HG03039 (cell line): ENCODE results near the gene SPECC1L.
"Not testable (repeated sequence)": the region's sequence is repeated elsewhere in the genome, so short reads cannot be mapped to it uniquely, and the experiment has no call there.

Experiments
- ATAC-seq: cut with Tn5 transposase; IDR thresholded peaks from one replicate; pipeline ENCODE4 v1.9.1; 2021; ENCODE audit warnings: mild to moderate bottlenecking, moderate library complexity; ENCODE audit not compliant: unreplicated experiment

SPECC1L gene

DNA sequence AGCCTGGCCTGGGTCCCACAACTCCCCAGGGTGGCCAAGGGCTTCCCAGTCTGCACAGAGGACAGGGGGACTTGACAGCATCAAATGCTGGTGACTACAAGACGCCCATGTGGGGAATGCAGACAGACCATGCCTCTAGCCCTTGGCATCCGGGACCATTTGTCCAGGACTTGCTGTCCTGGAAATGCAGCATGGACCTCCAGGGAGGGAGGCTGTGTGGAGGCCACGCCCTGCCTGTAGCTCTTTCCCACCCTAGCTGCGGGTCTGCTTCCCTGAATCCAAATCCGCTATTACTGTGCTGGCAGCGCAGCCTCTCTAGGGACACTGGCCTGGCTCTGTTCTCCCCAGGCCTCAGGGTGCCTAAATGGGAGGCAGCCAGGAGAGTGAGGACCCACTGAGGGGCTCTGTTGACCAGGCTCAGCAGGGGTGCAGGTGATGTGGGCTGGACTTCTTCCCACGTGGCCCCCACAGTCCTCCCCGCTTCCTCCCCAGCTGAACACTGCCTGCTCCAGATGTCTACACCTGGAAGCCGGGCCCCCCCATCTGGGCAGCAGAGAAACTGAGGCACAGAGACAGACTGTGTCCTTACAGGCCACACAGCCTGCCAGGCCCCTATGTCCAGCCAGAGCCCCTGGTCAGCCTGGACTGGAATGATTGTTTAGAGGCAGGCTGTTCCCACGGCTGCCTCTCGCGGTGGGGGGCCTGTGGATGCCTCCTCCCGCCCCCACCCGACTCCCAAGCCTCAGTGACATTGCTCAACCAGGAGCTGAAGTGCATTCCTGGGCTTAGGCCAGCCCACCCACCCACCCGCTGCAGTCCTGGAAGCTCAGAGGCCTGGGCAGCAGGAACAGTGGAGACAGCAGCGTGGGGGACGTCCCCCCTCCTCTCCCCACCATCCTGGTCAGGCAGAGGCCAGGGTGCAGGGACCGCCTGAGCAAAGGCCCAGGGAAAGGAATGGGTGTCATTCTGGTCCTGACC lies 24.8 kb upstream of the SPECC1L start:
- not testable (repeated sequence) for ATAC-seq

DNA sequence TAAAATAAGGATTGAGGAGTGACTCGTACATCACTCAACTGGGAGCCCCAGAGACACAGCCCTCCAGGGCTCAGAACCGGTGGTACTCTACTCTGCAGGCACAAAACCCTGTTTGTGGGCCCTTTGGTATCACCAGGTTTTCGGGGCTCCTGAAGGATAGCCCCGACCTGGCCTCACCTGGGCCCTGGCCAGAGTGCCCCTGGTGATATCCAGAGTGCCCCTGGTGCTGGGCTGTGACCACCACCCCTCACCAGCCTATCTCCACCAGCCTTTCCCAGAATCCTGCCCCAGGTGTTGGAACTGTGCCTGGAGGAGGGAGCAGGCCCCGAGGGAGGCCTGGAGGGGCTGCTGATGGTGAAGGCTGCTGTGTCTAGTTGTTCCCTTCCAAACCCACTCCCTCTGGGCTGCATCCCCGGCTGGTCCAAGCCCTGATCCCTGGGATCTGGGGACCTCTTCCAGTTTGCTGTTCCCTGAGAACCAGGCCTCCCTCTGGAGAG lies 23.6 kb upstream of the SPECC1L start:
- ATAC-seq: no peak

DNA sequence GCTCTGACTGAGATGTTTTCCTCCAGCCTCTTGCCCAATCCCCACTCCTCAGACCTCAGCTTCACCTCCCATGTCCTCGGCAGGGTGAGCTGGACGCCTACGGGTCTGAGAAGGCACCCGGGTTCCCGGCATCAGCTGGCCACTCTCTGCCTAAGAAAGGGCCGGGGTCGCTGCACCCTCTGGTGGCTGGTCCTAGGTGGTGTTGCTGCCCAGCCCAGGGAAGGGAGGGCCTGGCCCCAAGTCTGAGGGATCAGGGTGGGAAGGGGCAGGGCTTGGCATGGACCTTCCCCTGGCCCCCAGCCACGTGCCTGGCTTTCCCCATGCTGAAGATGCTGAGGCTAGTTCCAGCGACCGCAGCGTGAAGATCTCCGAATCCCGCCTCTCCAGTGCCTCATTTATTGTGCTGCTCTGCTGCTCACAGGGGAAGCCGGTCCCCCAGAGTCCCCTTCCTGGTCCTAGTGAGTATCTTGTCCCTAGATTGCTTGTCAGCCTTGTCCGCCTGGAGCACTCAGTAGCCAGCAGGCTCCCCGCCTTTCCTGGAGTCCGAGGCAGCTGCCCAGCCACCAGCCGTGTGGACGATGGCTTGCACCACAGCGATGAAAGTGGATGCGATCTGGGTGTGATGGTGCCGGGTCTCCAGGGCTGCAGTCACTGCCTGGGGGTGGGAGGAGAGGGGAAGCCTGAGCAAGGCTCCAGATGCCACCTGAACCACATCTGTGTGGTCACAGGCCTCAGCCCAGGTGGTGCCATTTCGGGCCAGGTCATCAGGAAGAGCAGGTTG lies 22.9 kb upstream of the SPECC1L start:
- ATAC-seq: no peak

DNA sequence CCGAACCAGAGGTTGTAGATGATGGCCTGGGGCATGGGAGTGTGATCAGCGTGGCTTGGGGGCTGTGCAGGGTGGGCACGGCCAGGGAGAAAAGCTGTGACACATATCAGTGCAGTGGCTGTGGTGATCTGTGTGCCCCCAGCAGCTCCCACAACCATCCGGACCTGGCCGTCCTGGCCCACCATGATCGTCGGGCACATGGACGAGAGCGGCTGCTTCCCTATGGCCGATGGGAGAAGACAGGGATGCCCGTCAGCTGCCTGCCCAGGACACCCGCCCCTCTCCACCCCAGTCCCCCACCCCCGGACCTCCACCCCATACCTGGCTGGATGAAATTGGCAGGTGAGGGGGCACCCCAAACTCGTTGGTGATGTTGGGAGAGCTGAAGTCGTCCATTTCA lies 22.0 kb upstream of the SPECC1L start:
- not testable (repeated sequence) for ATAC-seq

- not testable (repeated sequence) for ATAC-seq
These were observed 21.2 kb upstream of the SPECC1L start for GRCh38 chr22:24249413-24249812.

GRCh38 chr22:24251286-24251685 lies 19.3 kb upstream of the SPECC1L start:
- ATAC-seq: not testable (repeated sequence)

DNA sequence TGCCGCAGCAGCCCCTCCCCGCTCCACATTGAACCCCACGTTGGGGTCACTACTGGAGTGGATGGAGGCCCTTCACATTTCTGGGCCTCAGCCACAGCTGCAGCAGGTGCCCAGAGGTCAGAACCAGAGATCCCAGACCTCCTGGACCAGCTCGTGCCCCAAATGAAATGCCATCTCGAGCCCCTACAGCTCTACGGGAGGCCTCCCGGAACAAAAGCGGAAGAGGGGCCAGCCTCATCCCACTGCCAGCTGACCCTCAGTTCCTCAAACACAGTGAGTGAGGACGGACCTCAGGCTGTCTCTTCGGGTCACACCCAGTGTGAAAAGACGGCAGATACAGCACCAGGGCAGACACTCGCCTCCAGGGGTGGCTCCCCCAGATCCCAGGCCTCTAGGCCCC lies 17.5 kb upstream of the SPECC1L start:
- not testable (repeated sequence) for ATAC-seq

GRCh38 chr22:24256136-24256535 lies 14.5 kb upstream of the SPECC1L start:
- ATAC-seq: not testable (repeated sequence)

DNA sequence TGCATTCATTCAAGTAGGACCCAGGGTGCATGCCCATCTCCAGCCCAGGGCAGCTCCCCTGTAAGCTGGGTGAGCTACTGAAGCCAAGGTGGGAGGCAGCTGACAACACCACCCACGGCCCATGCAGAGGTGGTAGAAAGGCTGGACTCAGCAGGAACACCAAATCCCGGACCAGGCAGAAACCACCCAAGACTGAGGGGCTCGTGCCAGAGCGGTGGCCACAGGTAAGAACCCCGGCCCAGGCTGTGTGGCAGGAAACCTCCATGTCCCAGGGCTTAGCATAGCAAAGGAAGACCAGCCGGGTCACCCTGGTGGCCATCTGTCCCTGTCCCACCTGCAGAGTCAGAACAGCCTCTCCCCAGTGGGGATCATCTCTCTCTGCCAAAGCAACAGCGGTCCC lies 13.9 kb upstream of the SPECC1L start:
- not testable (repeated sequence) for ATAC-seq

DNA sequence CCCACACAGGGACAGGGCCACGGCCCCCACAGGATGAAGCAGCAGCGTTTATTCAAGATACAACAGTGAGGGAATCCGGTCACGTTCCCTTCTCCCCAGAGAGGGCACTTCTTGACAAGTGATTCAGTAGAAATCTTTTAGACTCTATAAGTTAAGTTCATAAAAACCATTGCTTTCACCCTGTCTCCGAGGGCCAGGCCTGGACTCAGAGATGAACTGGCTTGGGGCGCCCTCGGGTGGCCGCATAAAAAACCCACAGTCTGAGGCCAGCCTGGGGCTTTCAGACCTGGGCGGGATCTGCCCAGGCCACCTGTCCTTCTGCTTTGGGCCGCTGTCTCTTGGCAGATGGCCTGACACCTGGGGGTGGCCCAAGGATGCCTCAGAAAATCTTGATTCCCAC lies 11.2 kb upstream of the SPECC1L start:
- ATAC-seq: not testable (repeated sequence)

DNA sequence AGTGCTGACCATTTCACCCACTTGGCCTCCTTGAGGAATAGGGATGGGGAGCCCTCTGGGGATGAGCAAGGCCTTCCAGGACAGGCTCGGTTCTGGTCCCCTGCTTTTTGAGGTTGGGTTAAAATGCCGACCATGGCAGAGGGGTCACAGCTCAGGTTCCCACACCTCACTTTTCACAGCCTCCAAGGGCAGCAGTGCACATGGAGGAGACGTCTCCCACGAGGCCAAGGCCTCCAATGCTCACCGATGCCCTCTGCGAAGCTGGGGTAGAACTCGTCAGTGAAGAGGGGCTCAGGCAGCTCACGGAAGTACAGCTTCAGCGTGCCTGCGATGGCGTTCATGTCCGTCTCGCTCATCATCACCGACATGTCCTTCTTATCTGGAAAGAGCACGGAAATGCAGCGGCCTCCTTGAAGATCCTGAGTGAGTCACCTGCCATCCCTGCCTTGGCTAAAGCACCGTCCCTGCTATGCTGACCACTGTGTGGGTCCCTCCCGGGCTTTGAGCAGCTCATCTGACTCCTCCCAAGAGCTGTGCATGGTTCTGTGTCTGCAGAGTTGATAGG lies 8.4 kb upstream of the SPECC1L start:
- ATAC-seq: not testable (repeated sequence)

DNA sequence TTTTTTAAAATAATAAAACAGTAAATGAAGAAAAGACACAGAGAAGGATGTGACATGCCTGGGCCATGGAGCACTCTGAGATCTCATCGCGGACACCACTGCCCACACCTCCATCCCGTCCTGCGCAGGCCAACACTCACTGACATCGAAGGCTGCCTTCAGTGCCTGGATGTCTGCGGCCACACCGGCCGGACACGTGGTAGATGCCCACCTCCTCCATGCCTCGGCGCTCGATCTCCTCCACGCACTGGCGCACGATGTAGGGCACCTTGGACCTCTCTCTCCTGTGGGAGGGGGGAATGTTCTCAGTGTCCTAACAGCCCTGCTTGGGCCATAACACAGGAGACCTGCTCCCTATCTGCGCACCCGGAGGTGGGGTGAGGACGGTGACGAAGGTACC lies 7.2 kb upstream of the SPECC1L start:
- not testable (repeated sequence) for ATAC-seq

DNA sequence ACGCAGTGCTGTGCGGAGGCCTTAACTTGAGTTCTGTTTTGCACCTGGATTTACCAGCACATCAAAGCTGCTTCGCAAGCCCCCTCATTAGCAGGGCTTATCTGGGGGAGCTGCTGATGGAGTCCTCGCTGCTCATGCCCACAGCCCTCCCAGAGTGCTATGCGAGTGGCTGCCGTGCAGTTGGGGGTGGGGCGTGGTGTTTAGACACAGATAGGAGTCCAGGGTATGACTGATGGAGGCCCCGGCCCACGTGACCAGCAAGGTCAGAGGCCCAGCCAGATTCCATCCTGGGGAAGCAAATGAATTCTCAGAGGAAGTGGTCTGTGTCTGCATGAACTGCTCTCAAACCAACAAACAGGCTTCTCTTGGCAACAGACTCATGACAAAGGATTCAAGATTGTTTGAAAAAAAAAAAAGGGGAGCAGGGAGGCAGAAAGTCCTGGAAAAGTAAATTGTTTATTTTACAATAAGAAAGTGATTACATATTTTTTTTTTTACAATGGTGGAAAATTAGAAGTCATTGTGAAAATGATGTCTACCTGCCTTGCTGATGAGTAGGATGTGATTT lies 6.2 kb upstream of the SPECC1L start:
- ATAC-seq: not testable (repeated sequence)

GRCh38 chr22:24265734-24266133 lies 4.9 kb upstream of the SPECC1L start:
- no peak for ATAC-seq

DNA sequence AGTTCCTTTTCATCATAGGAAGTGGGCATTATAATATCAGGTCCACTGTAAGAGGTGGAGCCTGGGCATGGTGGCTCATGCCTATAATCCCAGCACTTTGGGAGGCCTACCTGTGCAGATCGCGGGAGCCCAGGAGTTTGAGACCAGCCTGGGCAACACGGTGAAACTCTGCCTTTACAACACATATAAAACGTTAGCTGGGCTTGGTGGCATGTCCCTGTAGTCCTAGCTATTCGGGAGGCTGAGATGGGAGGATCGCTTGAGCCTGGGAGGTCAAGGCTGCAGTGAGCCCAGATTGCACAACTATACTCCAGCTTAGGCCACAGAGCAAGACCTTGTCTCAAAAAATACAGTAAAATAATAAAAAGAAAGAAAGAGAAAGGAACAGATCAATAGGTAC lies 4.1 kb upstream of the SPECC1L start:
- ATAC-seq: not testable (repeated sequence)

GRCh38 chr22:24271386-24271854 lies 789 bp downstream of the SPECC1L start:
- ATAC-seq: no peak

- not testable (repeated sequence) for ATAC-seq
These were observed 2.4 kb downstream of the SPECC1L start for GRCh38 chr22:24273031-24273430.

DNA sequence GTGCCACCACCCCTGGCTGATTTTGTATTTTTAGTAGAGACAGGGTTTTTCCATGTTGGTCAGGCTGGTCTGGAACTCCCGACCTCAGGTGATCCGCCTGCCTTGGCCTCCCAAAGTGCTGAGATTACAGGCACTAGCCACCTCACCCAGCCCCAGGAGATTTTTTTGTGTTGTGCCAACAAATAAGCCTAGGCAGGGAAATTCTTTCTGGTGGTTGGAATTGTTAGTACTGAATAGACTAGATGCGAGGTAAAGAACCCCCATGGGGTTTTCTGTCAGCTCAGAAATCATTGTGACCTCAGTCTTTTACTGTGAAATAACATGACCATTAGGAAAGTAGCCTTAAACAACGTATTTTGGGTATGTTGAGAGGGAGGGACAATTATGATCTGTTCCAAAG lies 3.3 kb downstream of the SPECC1L start:
- not testable (repeated sequence) for ATAC-seq

- ATAC-seq: not testable (repeated sequence)
These were observed 4.2 kb downstream of the SPECC1L start for GRCh38 chr22:24274696-24275405.

- ATAC-seq: not testable (repeated sequence)
These were observed 9.7 kb downstream of the SPECC1L start for GRCh38 chr22:24280363-24280762.
